Measurements from ENCODE around the gene CNPY3.
A peak's percentile ranks its signal among the peaks of the same experiment; 100 is the strongest.

The CNPY3 gene

DNA sequence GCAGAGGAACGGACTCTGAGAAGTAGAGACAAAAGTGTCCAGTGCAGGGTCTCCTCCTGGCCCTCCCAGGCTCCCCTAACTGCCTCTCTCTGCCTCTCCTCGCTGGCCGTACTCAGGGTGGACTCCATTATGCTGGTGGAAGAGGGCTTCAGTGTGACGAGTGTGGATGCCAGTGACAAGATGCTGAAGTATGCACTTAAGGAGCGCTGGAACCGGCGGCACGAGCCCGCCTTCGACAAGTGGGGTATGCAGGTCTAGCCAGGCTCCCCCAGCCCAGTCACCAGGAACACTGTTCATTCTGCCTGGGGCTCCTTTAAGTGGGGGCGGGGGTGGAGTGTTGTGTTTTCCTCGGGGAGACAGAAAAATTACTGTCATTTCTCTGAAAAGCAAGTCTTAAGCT is 32.8 kb downstream of the CNPY3 start:
- no peak for DNase-seq

DNA sequence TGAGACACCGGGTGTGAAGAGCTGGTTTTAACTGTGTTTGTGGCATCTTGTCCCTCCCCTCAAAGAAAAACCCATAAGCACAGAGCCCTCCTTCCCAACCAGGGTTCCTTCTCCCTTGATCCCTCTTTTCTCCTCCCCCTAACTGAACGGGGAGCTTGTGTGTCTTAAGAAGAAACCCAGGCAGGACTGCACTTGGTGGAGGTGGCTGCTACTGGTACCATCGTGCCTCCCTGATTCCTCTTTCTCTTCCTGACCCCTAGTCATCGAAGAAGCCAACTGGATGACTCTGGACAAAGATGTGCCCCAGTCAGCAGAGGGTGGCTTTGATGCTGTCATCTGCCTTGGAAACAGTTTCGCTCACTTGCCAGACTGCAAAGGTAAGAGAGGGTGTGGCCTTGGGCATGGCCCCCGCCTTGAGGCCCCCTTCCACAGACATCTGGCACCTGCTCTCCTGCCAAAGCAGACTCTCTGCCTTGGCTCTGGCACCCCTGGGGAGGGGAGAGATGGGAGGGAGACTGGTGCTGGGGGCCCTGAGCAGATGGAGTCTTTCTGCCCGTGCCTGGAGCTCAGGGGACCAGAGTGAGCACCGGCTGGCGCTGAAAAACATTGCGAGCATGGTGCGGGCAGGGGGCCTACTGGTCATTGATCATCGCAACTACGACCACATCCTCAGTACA is 33.4 kb downstream of the CNPY3 start:
- peak; percentile 87 for DNase-seq

DNA sequence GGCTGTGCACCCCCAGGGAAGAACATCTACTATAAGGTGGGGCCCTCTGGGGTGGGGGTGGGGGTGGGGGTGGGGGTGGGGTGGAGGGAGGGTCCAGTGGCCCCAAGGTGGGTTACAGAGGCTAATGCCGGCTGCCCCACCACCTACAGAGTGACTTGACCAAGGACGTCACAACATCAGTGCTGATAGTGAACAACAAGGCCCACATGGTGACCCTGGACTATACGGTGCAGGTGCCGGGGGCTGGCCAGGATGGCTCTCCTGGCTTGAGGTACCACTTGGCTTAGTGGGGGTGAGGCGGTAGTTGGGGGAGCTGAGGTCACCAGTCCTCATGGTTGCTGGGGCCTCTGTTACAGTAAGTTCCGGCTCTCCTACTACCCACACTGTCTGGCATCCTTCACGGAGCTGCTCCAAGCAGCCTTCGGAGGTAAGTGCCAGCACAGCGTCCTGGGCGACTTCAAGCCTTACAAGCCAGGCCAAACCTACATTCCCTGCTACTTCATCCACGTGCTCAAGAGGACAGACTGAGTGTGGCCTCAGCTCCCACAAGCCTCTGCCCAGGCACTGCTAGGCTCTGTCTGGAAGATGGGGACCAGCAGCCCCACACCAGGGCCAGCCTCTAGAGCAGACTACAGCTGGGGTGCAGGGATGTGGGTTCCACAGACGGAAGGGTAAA is 34.0 kb downstream of the CNPY3 start:
- no peak for DNase-seq

DNA sequence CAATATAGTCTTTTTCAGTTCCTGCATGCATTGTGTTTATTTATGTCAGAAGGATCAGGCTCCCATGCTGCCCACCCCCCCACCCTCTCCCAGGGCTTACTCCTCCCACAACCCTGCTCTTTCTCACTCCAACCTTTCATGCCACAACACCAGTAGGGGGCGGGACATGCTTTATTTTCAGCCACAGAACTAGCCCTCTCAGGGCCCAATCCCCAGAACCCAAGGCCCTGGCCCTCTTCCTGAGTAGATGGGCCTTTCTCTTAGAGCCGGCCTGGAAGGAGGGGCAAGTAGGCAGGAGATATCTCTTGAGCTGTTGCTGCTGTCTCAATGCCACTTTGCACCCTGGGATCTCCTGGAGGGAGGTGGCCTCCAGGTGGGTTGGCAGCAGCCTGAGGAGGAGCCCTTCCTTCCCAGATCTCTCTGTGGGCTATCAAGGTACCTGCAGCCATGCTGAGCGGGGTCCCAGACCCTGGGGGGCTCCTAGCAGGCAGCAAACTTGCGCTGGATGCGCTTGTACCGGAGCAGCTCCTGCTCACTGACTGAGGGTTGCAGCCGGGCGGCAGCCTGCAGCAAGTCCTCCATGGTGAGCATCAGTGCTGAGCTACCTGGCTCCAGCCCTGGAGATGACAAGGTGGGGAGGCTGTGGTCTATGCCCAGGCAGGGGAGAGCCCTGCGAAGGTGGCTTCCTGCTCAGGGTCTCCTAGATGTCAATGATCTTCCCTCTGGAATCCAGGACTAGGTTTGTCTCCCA is 34.8 kb downstream of the CNPY3 start:
- peak; percentile 71 for DNase-seq

DNA sequence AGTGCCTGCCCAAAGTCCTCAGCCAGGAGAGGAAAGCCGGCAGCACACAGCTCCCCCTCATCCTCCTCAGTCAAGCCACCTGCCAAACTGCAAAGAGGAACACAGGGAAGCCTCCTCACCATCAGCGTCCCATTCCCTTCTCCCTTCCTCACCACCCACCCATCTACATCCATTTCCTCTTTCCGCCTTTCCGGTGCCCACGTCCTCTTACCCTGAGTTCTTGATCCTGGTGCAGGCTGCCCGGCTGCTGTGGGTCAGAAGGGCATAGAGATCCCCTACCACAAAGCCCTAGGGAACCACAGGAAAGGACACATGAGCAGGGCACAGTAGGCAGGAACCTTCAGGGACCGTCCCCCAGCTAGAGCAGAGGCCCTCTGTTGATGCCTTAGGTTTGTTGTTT is 37.3 kb downstream of the CNPY3 start:
- DNase-seq: no peak

DNA sequence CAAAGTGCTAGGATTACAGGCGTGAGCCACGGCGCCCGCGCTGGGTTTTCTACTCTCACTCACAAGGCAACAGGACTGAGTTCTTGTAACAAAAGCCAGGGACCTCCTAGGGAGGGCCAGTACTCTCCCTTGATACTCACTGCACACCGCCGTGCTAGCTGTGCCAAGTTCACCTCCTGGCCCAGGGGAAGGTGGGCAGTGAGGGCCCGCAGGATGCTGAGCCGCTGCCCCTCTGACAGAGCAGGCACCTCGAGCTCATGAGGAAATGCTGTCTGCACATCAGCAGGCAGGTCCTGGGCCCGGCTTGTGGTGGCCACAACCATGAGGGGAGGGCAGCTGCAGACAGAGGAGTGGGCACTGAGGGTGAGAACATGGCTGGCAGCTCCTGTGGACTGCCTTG is 37.9 kb downstream of the CNPY3 start:
- no peak for DNase-seq

DNA sequence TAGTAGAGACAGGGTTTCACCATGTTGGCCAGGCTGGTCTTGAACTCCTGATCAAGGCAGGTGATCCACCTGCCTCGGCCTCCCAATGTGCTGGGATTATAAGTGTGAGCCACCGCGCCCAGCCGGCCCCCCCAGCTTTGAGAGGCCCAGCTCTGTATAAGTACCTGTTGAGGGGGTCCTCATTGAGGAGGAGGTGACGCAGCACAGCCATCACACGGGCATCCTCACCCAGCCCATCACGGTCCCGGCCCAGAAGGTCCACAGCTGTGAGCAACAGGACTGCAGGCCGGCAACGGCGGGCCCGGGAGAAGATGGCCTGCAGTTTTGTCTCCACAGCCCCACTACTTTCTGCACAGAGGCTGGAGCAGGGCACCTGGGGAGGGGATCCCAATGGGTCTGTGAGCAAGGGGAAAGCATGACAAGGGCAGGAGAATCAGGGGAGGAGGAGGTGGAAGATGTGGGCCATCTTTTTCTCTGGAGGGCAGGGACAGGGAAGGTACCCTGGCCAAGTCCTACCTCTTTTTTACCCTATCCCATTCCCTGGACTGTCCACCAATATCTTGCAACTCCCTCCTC is 38.9 kb downstream of the CNPY3 start:
- no peak for DNase-seq

DNA sequence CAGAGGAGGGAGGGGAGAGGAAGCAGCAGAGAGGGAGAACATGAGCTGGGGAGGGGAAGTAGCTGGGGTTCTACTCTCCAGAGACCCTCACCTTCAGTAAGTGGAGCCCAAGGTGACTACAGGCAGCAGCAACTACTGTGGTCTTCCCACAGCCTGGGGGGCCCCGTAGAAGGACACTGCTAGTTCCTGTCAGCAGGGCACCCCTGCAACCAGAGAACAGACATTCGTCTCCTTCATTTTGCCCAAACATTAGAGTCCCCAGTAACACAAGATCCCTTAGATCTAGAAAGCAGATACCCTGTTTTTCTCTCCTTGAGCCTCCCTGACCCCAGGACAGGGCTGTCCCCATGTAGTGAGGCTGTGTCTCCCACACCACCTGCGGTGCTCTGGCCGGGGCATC is 39.5 kb downstream of the CNPY3 start:
- DNase-seq: no peak

DNA sequence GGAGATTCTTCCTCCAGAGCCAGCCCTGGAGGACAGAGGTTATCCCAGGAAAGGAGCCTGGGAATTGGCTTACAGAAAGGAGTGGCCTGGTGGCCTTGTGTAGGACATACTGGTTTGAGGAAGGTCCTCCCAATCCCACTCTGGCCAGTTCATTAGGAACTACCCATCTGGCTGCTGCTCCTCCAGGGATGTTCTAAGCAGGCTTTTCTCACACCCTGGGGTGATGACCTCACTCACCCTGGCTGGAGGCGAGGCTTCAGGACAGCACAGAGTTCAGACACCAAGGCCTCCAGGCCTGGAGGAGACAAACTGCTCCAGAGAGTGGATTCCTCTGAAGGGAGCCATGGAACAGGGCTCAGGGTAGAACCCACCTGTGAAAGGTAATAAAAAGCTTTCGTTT is 40.2 kb downstream of the CNPY3 start:
- no peak for DNase-seq

DNA sequence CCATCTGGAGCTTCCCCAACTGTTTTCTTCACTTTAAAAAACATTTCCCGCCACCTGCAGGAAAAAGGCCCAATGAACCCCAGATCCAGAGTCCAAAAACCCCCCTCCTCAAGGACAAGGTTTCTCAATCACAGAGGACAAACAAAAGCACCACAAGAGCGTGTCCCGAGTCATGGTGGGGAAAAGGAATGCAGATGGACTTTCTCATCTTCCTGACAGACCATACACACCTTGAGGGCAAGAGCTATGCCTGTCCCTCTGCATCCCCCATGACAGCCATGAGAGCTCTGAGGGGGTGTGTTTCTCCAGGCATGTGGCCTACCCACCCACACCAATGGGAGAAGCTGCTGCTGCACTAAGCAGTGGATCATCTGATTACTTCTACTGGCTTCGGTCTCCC is 40.7 kb downstream of the CNPY3 start:
- DNase-seq: no peak

DNA sequence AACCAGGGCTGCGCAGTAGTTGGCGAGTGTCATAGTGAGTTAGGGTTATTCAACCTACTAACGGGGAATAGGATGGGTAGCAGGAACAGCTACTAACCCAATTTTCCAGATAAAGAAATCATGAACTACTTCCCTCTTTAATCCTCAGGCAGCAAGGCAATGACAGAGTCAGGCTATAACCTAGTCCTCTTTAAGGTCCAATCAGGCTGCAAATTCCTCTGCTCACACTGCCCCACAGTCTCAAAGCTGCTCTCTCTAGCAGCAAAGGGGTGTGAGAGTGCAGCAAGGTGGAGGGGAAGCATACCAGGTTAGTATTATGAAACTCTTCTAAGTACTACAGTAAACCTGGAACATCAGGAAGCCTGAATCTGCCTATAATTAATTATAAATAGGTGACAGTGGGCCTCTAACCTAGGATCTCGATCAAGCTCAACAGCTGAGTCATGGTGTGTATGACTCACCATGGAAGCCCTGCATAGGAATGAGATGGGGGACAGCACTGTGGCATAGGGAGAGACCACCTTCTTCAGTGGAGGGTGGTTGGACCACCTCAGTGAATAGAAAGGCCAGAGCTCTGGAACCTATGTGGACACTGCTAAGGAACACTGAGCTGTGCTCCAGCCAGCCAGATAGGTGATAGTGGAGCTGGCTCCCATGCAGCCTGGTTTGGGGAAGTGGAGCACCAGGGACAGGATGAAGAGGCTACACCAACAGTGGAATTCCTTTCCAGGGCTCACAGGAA is 41.8 kb downstream of the CNPY3 start:
- DNase-seq: no peak

DNA sequence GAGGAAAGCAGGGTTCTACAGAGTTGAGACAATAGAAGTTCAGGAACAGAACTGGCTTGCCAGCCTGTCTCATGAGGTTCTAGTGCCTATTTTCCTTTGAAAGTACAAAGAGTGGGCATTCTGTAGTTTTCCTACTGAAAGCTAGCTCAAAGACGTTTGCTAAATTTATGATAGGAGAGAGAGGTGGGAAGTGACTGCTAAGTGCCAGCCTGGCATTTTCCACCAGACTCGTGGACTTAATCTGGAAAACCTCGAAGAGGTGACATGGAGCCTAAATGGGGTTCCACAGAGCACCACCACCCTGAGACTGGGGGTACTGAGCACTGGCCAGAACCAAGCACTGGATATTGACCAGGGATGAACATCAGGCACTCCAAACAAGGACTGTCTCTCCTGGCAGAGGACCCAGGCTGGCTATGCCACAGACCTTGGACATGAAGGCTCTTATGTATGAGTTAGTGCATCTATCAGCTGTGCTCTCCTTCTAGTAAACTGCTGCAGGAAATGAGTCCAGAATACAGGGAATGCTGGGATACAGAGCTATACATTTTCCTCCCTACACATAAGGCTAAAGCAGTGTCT is 42.6 kb downstream of the CNPY3 start:
- DNase-seq: no peak

DNA sequence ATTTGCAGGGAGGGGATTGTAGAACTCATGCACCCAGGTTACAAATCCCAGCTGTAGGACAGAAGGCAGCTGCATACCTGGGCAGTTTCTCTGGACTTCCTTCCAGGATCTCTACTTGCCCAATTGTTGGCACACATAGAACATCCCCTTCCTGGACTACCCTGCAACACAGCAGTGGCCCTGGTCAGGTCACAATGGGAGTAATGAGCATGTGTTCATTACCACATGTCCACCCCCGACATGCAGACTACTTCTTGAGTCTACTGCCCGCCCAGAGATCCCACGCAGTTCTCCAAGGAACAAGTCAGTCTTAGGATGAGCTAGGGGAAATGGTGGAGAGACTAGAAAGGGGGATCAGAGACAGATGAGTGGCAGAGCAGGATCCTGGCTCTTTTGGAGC is 44.6 kb downstream of the CNPY3 start:
- DNase-seq: no peak

DNA sequence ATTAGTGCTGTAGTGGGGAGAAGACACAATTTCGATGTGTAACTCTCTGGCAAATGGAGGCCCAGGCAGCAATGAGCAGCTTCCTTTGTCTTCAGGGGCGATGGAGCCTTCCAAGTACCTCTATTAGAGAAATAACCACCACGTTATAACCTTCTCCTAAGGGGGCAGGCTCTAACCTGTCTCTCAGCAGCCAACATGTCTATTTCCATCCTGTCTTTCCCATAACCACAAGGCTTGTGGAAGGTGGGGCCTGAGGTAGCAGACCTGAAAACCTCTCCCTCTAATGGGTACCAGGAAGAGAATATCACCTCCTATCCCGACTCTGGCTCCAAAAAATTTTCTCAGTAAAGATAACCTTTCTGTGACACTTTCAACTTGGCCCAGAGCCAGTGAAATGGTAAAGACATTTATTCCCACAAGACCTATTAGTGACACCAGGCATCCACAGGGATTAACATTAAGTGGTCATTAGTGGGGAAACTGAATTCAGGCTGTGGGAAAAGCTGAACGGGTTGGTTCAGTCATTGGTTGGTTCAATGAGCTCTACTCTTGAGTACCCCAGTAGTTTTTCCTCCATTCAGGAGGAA is 45.7 kb downstream of the CNPY3 start:
- DNase-seq: no peak

DNA sequence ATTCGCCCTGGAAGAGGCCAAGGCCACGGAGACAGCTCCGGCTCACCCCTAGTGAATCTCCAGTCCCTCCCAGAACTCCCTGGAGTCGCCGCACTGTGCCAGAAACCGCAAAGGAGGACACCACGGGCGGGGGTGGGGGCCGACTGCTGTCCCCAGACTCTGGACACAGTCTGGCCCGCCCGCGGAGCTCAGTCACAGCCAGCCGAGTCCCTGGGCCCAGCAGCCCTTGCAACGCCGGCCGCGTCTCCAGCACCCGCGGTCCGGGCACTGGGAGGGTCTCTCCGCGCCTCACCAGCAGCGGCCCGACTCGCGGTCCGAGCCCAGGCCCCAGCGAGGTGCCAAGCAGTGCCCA is 49.2 kb downstream of the CNPY3 start:
- no peak for DNase-seq

DNA sequence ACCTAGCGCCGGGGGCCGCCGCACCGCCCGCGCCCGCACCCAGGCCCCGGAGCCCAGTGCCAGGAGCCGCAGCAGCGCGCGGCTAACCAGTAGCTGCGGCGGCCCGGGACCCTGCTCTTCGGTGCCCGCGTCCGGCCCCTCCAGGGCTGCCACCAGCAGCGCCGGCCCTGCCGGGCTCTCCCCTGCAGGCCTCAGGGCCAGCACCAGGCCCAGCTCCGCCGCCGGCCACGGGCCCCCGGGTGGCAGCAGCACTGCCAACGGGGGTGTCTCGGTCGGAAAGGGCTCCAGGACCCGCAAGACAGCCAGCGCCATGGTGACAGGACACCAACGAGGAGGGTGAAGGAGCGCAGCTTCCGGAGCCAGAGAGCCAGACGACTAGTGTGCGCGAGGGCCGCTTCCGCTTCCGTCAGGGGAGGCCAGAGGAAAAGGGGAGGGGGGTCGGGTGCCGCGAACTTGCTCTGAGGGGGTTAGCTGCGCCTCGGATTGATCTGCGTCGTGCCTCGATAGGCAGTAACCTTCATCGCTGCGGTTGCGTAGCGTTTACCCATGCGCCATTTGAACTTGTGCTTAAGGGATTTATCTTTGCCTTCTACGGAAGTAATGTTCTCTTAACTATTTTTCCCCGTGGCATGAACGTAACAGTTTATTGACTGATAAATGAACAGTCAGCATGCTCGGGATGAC is 49.7 kb downstream of the CNPY3 start, which contains the start of gene PEX6:
PEX6 (minus strand) TSS at position 343 of the 684 bp plus-strand sequence; CDS start at position 312, 31 bp downstream.
- DNase-seq: peak; percentile 83

DNA sequence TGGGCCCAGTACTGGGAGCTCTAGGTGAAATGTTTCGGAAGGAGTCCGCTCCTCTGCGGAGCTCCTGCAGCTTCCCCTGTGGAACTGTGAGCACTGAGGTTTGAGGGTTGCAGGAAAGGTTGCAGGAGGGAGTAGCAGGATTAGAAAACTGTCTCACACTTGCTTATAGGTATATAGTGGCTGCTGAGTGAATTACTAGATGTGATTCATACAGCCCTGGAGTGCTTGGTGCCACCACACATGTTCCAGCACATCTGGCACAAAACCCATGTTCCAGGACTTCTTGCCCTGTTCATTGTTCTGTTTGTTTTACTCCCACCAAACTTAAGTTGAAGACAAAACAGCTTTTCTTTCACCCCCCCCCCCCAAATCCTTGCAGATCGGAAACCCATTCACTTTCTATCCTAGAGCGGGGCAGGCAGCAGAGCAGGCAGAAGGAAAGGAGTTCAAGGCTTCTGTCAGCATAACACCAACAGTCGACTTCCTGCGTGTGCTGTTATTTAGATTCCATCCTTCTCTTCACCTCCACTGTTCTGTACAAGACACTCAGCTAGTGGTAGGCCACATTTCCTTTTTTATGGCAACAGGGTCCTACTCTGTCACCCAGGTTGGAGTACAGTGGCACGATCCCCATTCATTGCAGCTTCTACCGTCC is 50.4 kb downstream of the CNPY3 start:
- DNase-seq: peak; percentile 59

DNA sequence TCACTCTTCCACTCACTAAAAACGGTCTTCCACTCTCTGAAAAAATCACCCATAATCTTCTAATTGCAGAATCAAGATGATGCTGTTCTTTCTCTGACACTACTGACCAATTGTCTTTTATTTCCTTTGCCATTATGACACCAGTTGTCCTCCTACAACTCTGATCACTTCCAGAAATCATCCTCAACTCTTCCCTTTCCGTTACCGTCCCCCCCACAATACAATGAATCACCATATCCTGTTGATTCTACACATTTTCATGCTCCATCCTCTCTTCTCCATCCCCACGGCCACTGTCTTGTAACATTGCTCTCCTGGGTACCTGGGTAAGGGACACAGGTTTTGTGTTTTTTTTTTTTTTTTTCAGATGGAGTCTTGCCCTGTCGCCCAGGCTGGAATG is 52.6 kb downstream of the CNPY3 start:
- no peak for DNase-seq

DNA sequence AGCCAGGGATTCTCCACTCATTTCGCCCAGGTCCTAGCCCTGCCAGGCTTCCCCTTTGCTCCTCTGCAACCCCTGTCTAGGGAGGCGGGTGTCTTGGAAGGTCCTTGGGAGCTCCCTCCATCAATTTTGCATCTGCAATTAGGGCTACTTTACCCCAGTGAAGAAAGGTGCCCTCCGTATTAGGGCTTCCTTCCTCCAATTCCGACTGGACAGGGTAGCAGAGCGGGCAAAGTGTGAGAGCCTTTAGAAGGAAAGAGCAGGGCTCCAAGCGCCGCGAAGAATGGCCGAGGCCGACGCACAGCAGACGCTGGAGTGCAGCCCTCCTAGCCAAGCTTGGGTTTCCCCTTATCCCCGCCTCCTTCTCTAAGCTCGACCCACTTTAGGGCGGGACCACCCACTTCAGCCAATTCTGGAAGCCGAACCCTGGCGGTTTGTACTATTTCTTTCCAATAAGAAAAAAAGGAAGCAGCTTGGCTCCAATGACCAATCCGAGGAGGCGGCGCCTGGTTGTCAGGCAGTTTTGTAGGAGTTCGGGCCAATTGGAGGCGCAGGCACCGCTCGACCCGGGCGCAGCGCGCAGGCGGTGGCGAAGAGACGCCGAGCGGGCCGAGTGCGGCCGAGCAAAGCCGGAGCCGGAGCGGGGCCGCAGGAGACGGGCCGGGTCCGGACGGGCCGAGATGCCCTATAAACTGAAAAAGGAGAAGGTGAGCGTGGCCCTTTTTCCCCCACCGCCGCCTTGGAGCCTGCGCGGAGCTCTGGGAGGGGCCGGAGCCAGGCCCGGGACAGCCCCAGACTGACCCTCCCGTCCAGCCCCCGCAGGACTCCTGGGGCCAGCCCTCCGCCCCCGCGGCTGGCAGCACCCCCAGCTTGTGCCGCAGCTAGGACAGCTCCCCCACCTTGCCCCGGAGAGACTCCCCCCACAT is 55.0 kb downstream of the CNPY3 start, which contains the start of gene PPP2R5D:
PPP2R5D (plus strand) TSS at position 570 of the 923 bp plus-strand sequence; CDS start at position 678, 108 bp downstream.
- DNase-seq: peak; percentile 98

All from NCI-H1694 treated with DMSO at 0.1 percent for 48 hours (cell line).